ENCODE measurements around the gene PNPLA5.
A peak's percentile ranks its signal among the peaks of the same experiment; 100 is the strongest.

PNPLA5 gene

DNA sequence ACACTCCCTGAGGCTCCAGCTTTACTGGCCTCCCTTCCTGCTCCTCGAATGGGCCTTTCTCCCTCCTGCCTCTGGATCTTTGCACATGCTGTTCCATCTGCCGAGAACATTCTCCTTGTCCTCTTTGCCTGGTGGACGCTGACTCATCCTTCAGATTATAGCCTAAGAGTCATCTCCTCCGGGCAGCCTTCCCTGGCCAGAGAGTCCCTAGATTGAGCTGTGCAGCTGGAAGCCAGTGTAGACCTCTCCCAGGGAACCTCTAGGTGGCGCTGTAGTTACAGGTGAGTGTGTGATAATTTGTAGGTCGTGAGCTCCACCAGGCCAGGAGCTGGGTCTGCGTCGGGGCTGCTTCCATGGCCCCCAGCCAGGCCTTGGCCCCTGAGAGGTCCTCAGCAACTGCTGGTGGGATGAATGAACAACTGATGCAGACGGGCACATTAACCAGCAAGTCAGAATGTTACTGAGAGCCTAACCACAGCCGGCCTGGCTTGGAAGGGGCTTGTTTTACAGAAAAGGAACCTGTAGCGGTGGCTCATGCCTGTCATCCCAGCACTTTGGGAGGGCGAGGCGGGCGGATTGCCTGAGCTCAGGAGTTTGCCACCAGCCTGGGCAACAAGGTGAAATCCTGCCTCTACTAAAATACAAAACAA, 8.7 kb downstream of the PNPLA5 start:
- DNase-seq (ENCODE audit: low read depth in 1 of 2, low spot score in 1 of 2) = peak; percentile 47 to 66
- H3K27me3 ChIP-seq (ENCODE audit: insufficient read depth, poor library complexity, severe bottlenecking) = no peaks in the 10 kb centered on the region
- TF ChIP-seq, protein P1, sequence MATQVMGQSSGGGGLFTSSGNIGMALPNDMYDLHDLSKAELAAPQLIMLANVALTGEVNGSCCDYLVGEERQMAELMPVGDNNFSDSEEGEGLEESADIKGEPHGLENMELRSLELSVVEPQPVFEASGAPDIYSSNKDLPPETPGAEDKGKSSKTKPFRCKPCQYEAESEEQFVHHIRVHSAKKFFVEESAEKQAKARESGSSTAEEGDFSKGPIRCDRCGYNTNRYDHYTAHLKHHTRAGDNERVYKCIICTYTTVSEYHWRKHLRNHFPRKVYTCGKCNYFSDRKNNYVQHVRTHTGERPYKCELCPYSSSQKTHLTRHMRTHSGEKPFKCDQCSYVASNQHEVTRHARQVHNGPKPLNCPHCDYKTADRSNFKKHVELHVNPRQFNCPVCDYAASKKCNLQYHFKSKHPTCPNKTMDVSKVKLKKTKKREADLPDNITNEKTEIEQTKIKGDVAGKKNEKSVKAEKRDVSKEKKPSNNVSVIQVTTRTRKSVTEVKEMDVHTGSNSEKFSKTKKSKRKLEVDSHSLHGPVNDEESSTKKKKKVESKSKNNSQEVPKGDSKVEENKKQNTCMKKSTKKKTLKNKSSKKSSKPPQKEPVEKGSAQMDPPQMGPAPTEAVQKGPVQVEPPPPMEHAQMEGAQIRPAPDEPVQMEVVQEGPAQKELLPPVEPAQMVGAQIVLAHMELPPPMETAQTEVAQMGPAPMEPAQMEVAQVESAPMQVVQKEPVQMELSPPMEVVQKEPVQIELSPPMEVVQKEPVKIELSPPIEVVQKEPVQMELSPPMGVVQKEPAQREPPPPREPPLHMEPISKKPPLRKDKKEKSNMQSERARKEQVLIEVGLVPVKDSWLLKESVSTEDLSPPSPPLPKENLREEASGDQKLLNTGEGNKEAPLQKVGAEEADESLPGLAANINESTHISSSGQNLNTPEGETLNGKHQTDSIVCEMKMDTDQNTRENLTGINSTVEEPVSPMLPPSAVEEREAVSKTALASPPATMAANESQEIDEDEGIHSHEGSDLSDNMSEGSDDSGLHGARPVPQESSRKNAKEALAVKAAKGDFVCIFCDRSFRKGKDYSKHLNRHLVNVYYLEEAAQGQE (IDR thresholded peaks at IDR 0.05; ENCODE audit: insufficient replicate concordance, low read depth) = no peak
- no peak for TF ChIP-seq SPI1 (IDR thresholded peaks at IDR 0.05; ENCODE audit: borderline replicate concordance, low read depth)
- TF ChIP-seq, protein P2, sequence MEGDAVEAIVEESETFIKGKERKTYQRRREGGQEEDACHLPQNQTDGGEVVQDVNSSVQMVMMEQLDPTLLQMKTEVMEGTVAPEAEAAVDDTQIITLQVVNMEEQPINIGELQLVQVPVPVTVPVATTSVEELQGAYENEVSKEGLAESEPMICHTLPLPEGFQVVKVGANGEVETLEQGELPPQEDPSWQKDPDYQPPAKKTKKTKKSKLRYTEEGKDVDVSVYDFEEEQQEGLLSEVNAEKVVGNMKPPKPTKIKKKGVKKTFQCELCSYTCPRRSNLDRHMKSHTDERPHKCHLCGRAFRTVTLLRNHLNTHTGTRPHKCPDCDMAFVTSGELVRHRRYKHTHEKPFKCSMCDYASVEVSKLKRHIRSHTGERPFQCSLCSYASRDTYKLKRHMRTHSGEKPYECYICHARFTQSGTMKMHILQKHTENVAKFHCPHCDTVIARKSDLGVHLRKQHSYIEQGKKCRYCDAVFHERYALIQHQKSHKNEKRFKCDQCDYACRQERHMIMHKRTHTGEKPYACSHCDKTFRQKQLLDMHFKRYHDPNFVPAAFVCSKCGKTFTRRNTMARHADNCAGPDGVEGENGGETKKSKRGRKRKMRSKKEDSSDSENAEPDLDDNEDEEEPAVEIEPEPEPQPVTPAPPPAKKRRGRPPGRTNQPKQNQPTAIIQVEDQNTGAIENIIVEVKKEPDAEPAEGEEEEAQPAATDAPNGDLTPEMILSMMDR (IDR thresholded peaks at IDR 0.05; ENCODE audit: insufficient read depth, low read length) = peak; percentile 64
- TF ChIP-seq POLR2AphosphoS5 (IDR thresholded peaks at IDR 0.05; ENCODE audit: low read depth) = no peak
- H3K27ac ChIP-seq (replicated peaks) = no peak overlapping the region
- H3K4me3 ChIP-seq (replicated peaks; ENCODE audit: insufficient read depth, low read length) = no peak overlapping the region

DNA sequence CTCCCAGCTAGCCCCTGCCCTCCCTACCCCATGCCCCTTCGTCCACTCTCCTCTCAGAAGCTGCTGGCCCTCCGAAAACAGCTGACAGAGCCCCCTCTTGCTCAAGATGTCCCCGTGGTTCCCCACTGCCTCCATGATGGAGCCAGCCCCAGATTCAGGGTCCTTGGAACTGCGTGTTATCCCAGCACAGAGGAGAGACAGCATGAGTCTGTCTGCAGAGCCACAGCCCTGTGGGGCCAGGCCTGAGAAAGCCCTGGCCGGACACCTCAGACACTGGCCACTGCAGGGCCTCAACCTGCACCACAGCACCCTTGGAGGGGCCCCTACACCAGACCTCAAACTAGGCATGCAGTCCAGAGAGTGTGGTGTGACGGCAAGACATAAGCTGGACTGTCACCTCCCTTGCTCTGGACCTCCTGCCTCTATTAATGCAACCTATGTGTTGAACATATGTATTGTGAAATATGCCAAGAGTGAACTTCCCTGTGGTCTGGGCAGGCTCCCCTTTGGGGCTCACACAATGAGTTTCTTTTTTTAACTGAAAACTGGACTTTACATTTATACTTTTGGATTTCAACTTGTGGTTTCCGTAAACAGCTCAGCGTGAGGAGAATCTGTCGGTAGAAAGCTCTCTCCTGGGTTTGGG, 9.6 kb downstream of the PNPLA5 start:
- no peak overlapping the region for H3K27ac ChIP-seq (replicated peaks)
- no peak overlapping the region for H3K4me3 ChIP-seq (replicated peaks; ENCODE audit: insufficient read depth, low read length)
- no peaks in the 10 kb centered on the region for H3K27me3 ChIP-seq (ENCODE audit: insufficient read depth, poor library complexity, severe bottlenecking)
- TF ChIP-seq SPI1 (IDR thresholded peaks at IDR 0.05; ENCODE audit: borderline replicate concordance, low read depth) = no peak
- DNase-seq (ENCODE audit: low read depth in 1 of 2, low spot score in 1 of 2) = no peak

DNA sequence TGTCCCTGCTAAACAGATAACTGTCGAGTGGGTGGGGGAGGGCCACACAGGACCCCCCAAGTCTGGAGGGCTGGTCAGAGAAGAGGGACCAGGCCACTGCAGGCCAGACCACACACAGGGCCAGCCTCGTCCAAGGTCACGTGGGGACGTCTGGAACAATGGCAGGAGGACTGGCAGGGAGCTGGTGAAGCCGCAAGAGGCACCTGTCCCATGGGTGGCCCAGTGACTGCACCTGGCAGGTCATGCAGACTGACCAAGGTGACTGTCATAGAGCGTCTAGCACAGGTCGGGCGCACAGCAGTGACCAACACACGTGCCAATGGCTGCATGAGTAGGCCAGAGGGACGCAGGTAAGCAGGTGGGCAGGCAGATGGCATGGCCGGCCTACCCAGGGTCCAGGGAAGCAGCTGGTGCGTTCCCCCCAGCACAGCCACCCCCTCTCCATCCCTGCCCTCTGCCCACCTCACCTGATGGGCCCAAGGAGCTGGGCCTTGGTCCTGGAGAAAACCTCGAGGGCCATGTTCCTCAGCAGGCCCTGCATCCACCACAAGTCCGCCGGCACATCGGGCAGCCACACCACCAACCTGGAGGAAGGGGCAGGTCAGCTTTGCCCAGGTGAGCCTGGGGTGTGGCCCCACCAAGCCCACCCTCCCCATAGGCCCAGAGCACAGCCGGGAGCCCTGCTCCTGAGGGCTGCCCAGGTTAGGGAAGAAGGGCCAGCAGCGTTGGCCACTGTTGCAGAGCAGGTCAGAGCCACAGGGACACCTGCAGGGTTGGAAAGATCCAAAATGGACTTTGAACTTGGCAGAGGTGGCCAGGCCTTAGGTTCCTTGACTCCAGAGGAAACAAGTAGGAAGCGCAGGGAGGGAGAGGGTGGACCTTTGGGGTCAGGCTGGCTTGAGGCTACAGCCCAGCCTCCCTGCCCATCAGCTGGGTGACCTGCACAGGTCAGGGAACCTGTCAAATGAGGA, 10.4 kb downstream of the PNPLA5 start:
- TF ChIP-seq POLR2AphosphoS5 (IDR thresholded peaks at IDR 0.05; ENCODE audit: low read depth) = no peak
- no peak for TF ChIP-seq GABPA (IDR thresholded peaks at IDR 0.05; ENCODE audit: low read depth)
- TF ChIP-seq SPI1 (IDR thresholded peaks at IDR 0.05; ENCODE audit: borderline replicate concordance, low read depth) = no peak
- TF ChIP-seq, protein P2 (IDR thresholded peaks at IDR 0.05; ENCODE audit: insufficient read depth, low read length) = no peak
- TF ChIP-seq, protein P1 (IDR thresholded peaks at IDR 0.05; ENCODE audit: insufficient replicate concordance, low read depth) = no peak
- Histone ChIP-seq H3K27ac (replicated peaks) (no peak overlapping the region), H3K27me3 (ENCODE audit: insufficient read depth, poor library complexity, severe bottlenecking) (no peaks in the 10 kb centered on the region), H3K4me3 (replicated peaks; ENCODE audit: insufficient read depth, low read length) (no peak overlapping the region)
- DNase-seq (ENCODE audit: low read depth in 1 of 2, low spot score in 1 of 2) = no peak

DNA sequence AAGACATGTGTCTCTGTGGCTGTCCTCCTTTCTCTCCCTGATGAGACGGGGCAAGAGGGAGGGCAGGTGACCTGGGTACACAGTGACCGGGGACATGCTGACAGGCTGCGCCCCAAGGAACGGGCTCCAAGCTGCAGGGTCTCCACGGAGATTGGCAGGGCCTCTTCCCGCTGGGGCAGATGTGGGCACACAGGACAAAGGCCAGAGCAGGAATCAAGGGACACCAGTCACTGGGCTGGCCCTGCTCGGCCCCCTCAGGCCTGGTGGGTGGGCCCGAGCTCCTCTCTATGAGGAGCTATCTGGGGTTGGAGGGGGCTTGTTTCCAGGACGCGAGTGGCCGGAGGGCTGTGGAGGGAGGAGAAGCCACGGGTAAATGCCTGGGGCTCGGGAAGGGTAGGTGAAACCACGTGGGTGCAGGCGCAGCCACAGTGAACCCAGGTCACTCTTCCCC, 11.2 kb downstream of the PNPLA5 start:
- TF ChIP-seq, protein P1 (IDR thresholded peaks at IDR 0.05; ENCODE audit: insufficient replicate concordance, low read depth) = no peak
- TF ChIP-seq SPI1 (IDR thresholded peaks at IDR 0.05; ENCODE audit: borderline replicate concordance, low read depth) (no peak), GABPA (IDR thresholded peaks at IDR 0.05; ENCODE audit: low read depth) (no peak), POLR2AphosphoS5 (IDR thresholded peaks at IDR 0.05; ENCODE audit: low read depth) (no peak)
- TF ChIP-seq, protein P2 (IDR thresholded peaks at IDR 0.05; ENCODE audit: insufficient read depth, low read length) = no peak
- H3K27me3 ChIP-seq (ENCODE audit: insufficient read depth, poor library complexity, severe bottlenecking) = no peaks in the 10 kb centered on the region
- no peak for DNase-seq (ENCODE audit: low read depth in 1 of 2, low spot score in 1 of 2)
- no peak overlapping the region for H3K4me3 ChIP-seq (replicated peaks; ENCODE audit: insufficient read depth, low read length)
- H3K27ac ChIP-seq (replicated peaks) = no peak overlapping the region

All from HL-60 (cell line).